ENCODE measurements around the gene SETBP1.
A peak's percentile ranks its signal among the peaks of the same experiment; 100 is the strongest.

Gene SETBP1

GRCh38 chr18:44754567-44754966 is 73.9 kb downstream of the SETBP1 start:
- TF ChIP-seq CTCF (conservative IDR thresholded peaks at IDR 0.05) = no peak
- H3K27ac ChIP-seq = no peak overlapping the region

- H3K27ac ChIP-seq = no peak overlapping the region
- no peak for TF ChIP-seq CTCF (conservative IDR thresholded peaks at IDR 0.05)
Measured at GRCh38 chr18:44758861-44759631, 78.4 kb downstream of the SETBP1 start.

GRCh38 chr18:44759925-44760342 is 79.2 kb downstream of the SETBP1 start:
- no peak overlapping the region for H3K27ac ChIP-seq
- no peak for TF ChIP-seq CTCF (conservative IDR thresholded peaks at IDR 0.05)

- 0 out of 2 replicates have a peak overlapping the region, but pooled peaks have one; percentile 4 for H3K27ac ChIP-seq
Measured at GRCh38 chr18:44761812-44762211, 81.1 kb downstream of the SETBP1 start.

DNA sequence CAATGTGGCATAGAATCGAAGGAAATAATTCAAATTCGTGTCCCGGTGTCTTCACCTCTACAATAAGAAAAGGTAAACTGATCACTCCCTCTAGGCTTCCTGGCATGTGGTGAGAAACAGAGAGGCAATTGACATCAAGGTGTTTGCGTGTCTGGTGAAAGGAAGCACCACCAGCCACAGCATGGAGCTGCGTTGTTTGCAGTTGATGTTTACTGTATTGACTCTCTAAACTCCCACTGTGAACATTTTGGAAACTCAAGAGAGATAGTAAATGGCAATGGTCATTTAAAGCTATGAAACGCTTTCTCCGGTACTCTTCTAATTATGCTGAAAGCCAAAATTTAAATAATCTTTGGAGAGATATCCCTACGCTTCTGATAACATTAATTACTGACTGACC is 82.6 kb downstream of the SETBP1 start:
- no peak overlapping the region for H3K27ac ChIP-seq
- TF ChIP-seq CTCF (conservative IDR thresholded peaks at IDR 0.05) = no peak

More at GRCh38 chr18:44761812-44762211, 81.1 kb downstream of the SETBP1 start:
- no peak for TF ChIP-seq CTCF (conservative IDR thresholded peaks at IDR 0.05)

- TF ChIP-seq CTCF (conservative IDR thresholded peaks at IDR 0.05) = no peak
- H3K27ac ChIP-seq = no peak overlapping the region
Measured at GRCh38 chr18:44764863-44765262, 84.2 kb downstream of the SETBP1 start.

DNA sequence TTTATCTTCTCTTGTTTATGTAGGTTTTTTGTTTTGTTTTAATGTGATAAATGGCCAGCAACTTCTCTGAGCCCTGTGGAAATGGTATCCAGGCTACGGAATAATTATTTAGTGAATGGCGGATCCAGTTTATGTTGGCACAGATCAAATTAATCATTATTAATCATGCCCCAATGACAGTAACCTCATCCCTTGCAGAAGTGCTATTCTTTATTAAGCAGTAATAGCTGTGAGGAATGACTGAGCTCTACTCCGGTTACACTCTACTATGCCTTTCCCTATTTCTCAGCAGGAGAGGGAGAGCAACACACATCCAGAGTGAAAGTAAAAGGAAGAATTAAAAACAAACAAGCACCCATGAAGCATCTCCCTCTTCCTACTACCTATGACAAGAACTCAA is 84.8 kb downstream of the SETBP1 start:
- no peak for TF ChIP-seq CTCF (conservative IDR thresholded peaks at IDR 0.05)
- no peak overlapping the region for H3K27ac ChIP-seq
